HG02885 (cell line): ENCODE data around the gene TPI1.

Source experiments
- ATAC-seq: cut with Tn5 transposase; IDR thresholded peaks from one replicate; pipeline ENCODE4 v1.9.1; 2021; ENCODE audit warnings: mild to moderate bottlenecking; ENCODE audit not compliant: unreplicated experiment, poor library complexity

Gene TPI1

DNA sequence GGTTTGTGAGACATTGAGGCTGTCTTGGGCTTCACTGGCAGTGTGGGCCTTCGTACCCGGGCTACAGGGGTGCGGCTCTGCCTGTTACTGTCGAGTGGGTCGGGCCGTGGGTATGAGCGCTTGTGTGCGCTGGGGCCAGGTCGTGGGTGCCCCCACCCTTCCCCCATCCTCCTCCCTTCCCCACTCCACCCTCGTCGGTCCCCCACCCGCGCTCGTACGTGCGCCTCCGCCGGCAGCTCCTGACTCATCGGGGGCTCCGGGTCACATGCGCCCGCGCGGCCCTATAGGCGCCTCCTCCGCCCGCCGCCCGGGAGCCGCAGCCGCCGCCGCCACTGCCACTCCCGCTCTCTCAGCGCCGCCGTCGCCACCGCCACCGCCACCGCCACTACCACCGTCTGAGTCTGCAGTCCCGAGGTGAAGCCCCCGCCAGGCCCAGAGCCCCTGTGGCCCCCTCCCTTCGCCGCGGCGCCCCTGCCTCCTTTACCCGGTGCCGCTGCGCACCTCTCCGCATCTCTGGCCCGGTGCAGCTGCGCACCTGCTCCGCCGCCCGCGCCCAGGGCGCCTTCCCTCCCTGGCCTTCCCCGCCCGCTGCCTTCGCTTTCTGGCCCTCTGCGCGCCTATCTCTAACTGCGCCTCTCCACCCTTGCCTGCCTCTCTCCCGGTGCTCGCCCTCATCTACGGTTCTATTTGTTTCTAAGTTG lies 47.1 kb downstream of the TPI1 start, which contains the start of gene ENO2:
Gene ENO2 (plus strand): TSS at position 335 of the 701 bp plus-strand sequence. CDS start 1,253 bp downstream, outside the sequence.
- ATAC-seq, result peak; percentile 74

DNA sequence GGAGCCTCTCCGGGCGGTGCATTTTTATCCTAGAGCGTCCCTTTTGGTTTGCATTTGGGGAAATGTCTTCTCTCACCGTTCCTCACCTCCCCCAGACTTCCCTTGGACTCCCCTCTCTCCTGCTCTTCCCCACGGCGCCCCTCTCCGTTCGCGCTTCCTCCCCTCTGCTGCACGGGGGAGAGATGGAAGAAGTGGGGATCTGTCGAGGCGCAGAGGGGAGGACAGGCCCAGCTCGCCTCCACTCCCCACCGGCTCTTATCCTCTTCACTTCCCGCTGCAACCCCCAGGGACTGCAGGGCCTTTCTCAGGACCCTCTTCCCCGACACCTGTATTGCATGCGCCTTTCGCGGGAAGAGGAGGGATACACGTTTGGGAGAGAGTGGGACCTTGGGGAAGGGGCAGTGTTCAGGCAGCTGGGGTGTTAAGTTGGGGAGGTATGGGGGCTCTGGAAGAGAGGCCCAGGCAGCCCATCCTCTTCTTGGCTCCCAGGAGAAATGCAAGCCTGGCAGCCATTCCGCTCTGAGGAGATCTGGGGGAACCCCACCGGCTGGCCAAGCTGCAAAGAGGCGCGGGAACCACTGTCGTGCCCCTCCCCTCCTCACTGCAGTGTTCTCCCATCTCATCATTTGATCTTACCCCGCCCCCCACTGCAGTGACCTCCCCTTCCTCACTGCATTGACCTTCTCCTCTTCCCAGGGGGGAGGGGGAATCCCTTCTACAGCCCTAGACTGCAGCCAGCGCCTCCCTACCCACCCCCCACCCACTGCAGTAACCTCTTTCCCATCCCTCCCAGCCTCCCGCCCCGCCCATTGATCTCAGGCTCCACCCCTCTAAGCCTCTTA lies 47.8 kb downstream of the TPI1 start:
- no peak for ATAC-seq

- ATAC-seq, result no peak
Observed at GRCh38 chr12:6915789-6916285, 48.5 kb downstream of the TPI1 start.

DNA sequence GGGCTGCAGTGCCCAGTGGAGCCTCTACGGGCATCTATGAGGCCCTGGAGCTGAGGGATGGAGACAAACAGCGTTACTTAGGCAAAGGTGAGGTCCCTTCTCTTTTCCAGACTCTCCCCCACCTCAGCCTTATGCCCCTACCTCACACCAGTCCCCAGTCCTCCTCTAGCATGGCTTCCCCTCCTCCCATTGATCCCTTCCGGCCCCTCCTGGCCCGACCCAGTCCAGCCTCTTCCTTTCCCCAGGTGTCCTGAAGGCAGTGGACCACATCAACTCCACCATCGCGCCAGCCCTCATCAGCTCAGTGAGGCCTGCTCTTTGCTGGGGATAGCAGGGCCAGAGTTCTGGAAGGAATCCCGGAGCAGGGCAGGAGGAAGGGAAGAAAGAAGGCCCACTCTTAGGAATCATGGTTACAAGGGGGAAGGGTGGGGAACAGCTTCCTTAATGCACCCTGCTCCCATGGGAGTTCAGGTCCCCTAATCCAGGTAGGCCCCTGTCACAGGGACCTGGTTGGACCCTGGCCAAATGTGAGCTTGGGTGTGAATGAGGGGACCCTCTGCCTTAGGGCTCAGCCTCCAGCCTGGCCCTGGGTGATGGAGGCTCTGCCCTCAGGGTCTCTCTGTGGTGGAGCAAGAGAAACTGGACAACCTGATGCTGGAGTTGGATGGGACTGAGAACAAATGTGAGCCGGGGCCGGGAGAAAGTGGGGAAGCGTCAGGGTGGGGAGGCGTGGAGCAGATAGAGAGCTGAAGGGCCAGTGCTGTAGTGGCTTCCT lies 49.3 kb downstream of the TPI1 start:
- no peak for ATAC-seq

- no peak for ATAC-seq
Observed at GRCh38 chr12:6917491-6918231, 50.3 kb downstream of the TPI1 start.

- no peak for ATAC-seq
Observed at GRCh38 chr12:6919588-6919987, 52.3 kb downstream of the TPI1 start.
